MM.1S (cell line): ENCODE results near the gene CD226.

Experiments
- DNase-seq: peaks from one replicate; pipeline ENCODE4 v3.0.0-alpha.2; 2015
- H2AFZ ChIP-seq: fragments of 300-600 bp; sonication (generic); 2 replicates; pipeline ENCODE4 v1.6.0; 2016; ENCODE audit warnings: antibody characterized with exemption, low read length
- H3F3A ChIP-seq: fragments of 300-600 bp; sonication (generic); 2 replicates; pipeline ENCODE4 v1.6.1; 2016; ENCODE audit warnings: mild to moderate bottlenecking, antibody characterized with exemption, low read length, moderate library complexity, mixed read lengths; ENCODE audit not compliant: insufficient read depth
- H3K27ac ChIP-seq: fragments of 300-600 bp; sonication (generic); 2 replicates; pipeline ENCODE4 v1.5.1; 2016; ENCODE audit warnings: mild to moderate bottlenecking, low read length
- H3K27me3 ChIP-seq: fragments of 300-600 bp; sonication (generic); replicated peaks from 2 replicates; pipeline ENCODE4 v1.6.0; 2016; ENCODE audit warnings: low read length; ENCODE audit not compliant: insufficient read depth
- H3K36me3 ChIP-seq: fragments of 300-600 bp; sonication (generic); replicated peaks from 2 replicates; pipeline ENCODE4 v1.6.1; 2016; ENCODE audit warnings: mild to moderate bottlenecking, low read length, mixed read lengths; ENCODE audit not compliant: insufficient read depth
- H3K4me1 ChIP-seq: fragments of 300-600 bp; sonication (generic); 2 replicates; pipeline ENCODE4 v1.6.1; 2016; ENCODE audit warnings: low read length, mixed read lengths
- H3K4me2 ChIP-seq: fragments of 300-600 bp; sonication (generic); 2 replicates; pipeline ENCODE4 v1.6.0; 2016; ENCODE audit warnings: low read depth, low read length
- H3K4me3 ChIP-seq: fragments of 300-600 bp; sonication (generic); 2 replicates; pipeline ENCODE4 v1.5.1; 2016; ENCODE audit warnings: low read length, mixed read lengths
- H3K79me2 ChIP-seq: fragments of 300-600 bp; sonication (generic); 2 replicates; pipeline ENCODE4 v1.6.1; 2016; ENCODE audit warnings: mixed run types, low read length, mixed read lengths
- H3K9ac ChIP-seq: fragments of 300-600 bp; sonication (generic); 2 replicates; pipeline ENCODE4 v1.6.1; 2016; ENCODE audit warnings: low read length, mixed read lengths
- H3K9me2 ChIP-seq: fragments of 300-600 bp; sonication (generic); replicated peaks from 2 replicates; pipeline ENCODE4 v1.6.1; 2016; ENCODE audit warnings: mild to moderate bottlenecking, low read length, mixed read lengths; ENCODE audit not compliant: insufficient read depth
- H3K9me3 ChIP-seq: fragments of 300-600 bp; sonication (generic); replicated peaks from 2 replicates; pipeline ENCODE4 v1.6.1; 2016; ENCODE audit warnings: mild to moderate bottlenecking, low read length, mixed read lengths; ENCODE audit not compliant: insufficient read depth
- H4K20me1 ChIP-seq: fragments of 300-600 bp; sonication (generic); 2 replicates; pipeline ENCODE4 v1.6.1; 2016; ENCODE audit warnings: mild to moderate bottlenecking, low read length, moderate library complexity, mixed read lengths; ENCODE audit not compliant: insufficient read depth
- CTCF ChIP-seq: fragments of 300-600 bp; sonication (generic); IDR thresholded peaks from 2 replicates; pipeline ENCODE4 v1.5.1; 2016; ENCODE audit warnings: antibody characterized with exemption, low read length, mixed read lengths
- EZH2 ChIP-seq: fragments of 300-600 bp; sonication (generic); optimal IDR thresholded peaks from 2 replicates; pipeline ENCODE3; 2017; ENCODE audit warnings: low read depth, mild to moderate bottlenecking, antibody characterized with exemption, low read length, mixed read lengths
- EZH2phosphoT487 ChIP-seq: fragments of 300-600 bp; sonication (generic); IDR thresholded peaks from 2 replicates; pipeline ENCODE4 v1.6.1; 2018; ENCODE audit warnings: antibody characterized with exemption, low read length

The CD226 gene

GRCh38 chr18:69820538-69820937, 127.1 kb downstream of the CD226 start:
- Histone ChIP-seq H4K20me1 (no peaks in the 10 kb centered on the region), H3K9me2 (no peaks in the 10 kb centered on the region), H3K9ac (no peak overlapping the region), H3K27ac (no peak overlapping the region), H3K27me3 (no peaks in the 10 kb centered on the region), H3K4me2 (no peak overlapping the region), H3K4me3 (no peak overlapping the region), H3K4me1 (no peaks in the 10 kb centered on the region), H3K9me3 (no peaks in the 10 kb centered on the region), H3K36me3 (no peaks in the 10 kb centered on the region), H2AFZ (no peak overlapping the region), H3K79me2 (no peaks in the 10 kb centered on the region), H3F3A (no peaks in the 10 kb centered on the region)
- no peak for DNase-seq
- no peak for TF ChIP-seq EZH2

- Histone ChIP-seq H3K27me3 (no peaks in the 10 kb centered on the region), H3K79me2 (no peaks in the 10 kb centered on the region), H3K4me2 (no peak overlapping the region), H3K36me3 (no peaks in the 10 kb centered on the region), H3F3A (no peaks in the 10 kb centered on the region), H3K9ac (no peak overlapping the region), H2AFZ (no peak overlapping the region), H3K9me3 (no peaks in the 10 kb centered on the region), H3K9me2 (no peaks in the 10 kb centered on the region), H3K27ac (no peak overlapping the region), H3K4me3 (no peak overlapping the region), H3K4me1 (no peaks in the 10 kb centered on the region), H4K20me1 (no peaks in the 10 kb centered on the region)
- DNase-seq = no peak
- TF ChIP-seq EZH2 (no peak), CTCF (no peak), EZH2phosphoT487 (no peak)
Measured at GRCh38 chr18:69819460-69819859, 128.2 kb downstream of the CD226 start.

- no peak overlapping the region for H3K9ac ChIP-seq
- no peaks in the 10 kb centered on the region for H3K27me3 ChIP-seq
- no peak for DNase-seq
Measured at GRCh38 chr18:69817335-69817940, 130.2 kb downstream of the CD226 start.

More at GRCh38 chr18:69817335-69817940, 130.2 kb downstream of the CD226 start:
- Histone ChIP-seq H3K27ac (no peak overlapping the region), H3F3A (no peaks in the 10 kb centered on the region), H3K4me1 (no peaks in the 10 kb centered on the region), H3K4me3 (no peak overlapping the region), H3K79me2 (no peaks in the 10 kb centered on the region), H4K20me1 (no peaks in the 10 kb centered on the region), H3K9me2 (no peaks in the 10 kb centered on the region), H3K9me3 (no peaks in the 10 kb centered on the region), H3K36me3 (no peaks in the 10 kb centered on the region), H2AFZ (no peak overlapping the region), H3K4me2 (no peak overlapping the region)
- TF ChIP-seq EZH2phosphoT487 = no peak
- no peak for TF ChIP-seq CTCF
- TF ChIP-seq EZH2 = no peak
